Astrocyte of the cerebellum (primary cell): ENCODE data around the gene KY.

ENCODE experiments used
- DNase-seq: peaks from one replicate; pipeline ENCODE4 v3.0.0-alpha.2; 2011; ENCODE audit warnings: low read depth
- H3K4me3 ChIP-seq: 2 replicates; pipeline ENCODE4 v1.5.1; 2011; ENCODE audit warnings: mild to moderate bottlenecking, low read depth, low read length, moderate library complexity
- in situ Hi-C: cut with HindIII; loops from 2 replicates; pipeline ENCODE4 v1.10.0; 2017; ENCODE audit warnings: low sequenced_read_pairs
- TF ChIP-seq, protein P1 (sequence below): IDR thresholded peaks from 2 replicates; pipeline ENCODE4 v1.5.1; 2012; ENCODE audit warnings: low read length, low read depth, moderate library complexity, mild to moderate bottlenecking; ENCODE audit errors: missing control alignments

KY gene

DNA sequence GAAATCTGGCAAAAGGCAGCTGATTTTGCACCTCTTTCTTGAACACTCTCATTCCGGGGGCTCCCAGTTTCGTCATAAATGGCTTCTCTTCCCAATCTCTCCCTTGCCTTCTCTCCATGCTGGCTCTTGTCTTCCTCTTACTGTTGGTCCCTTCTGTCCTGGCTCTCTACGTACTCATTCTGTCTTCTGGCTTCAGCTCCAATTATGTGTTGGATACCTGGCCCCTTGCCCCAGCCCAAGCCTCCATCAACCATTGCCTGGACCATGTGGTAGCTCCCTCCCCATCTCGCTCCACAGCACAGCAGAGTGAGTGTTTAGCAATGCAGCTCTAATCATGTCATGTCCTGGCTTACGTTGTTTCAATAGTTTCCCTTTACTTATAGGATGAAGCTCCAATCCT, 21.7 kb upstream of the KY start:
- no peak overlapping the region for H3K4me3 ChIP-seq
- TF ChIP-seq, protein P1, sequence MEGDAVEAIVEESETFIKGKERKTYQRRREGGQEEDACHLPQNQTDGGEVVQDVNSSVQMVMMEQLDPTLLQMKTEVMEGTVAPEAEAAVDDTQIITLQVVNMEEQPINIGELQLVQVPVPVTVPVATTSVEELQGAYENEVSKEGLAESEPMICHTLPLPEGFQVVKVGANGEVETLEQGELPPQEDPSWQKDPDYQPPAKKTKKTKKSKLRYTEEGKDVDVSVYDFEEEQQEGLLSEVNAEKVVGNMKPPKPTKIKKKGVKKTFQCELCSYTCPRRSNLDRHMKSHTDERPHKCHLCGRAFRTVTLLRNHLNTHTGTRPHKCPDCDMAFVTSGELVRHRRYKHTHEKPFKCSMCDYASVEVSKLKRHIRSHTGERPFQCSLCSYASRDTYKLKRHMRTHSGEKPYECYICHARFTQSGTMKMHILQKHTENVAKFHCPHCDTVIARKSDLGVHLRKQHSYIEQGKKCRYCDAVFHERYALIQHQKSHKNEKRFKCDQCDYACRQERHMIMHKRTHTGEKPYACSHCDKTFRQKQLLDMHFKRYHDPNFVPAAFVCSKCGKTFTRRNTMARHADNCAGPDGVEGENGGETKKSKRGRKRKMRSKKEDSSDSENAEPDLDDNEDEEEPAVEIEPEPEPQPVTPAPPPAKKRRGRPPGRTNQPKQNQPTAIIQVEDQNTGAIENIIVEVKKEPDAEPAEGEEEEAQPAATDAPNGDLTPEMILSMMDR, result no peak
- no peak for DNase-seq
- in situ Hi-C loops, result no loop called here

DNA sequence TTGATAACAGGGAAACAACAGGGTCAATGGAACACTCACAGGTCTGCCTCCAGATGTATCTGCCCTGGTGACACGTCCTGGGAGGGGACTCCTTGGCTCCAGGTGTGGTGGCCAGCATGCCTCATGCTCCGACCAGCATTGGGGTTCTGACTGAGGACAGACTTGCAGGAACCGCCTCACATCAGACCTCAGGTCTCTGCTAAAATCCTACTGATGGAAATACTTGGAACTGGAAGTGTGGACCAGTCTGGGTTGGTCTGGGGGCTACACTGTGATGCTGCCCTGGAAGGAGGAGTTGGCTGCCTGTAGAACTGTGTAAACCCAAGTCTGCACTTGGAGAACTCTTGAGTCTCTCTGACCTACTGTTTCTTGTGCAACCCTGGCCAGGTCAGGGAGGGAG, 17.1 kb upstream of the KY start:
- TF ChIP-seq, protein P1, result no peak
- in situ Hi-C loops, result no loop called here
- DNase-seq, result no peak
- H3K4me3 ChIP-seq, result no peak overlapping the region

DNA sequence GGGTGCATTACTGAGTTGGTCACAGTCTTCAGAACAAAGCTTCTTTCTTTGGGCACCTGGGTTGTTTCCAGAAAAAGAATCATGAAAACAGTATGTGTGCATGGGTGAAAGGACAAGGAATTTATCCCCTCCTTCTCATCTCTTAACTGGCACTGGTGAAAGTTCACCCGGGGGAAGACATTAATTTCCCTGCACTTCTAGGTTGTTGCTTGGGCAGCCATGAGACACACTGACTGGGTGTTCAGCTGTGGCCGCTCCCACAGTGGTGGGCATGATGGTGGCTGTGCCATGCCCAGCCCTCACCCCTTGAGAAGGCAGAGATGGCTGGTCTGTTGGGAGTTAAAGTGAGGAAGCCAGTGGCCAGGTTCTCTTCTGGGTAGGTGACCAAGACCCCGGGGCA, 16.6 kb upstream of the KY start:
- H3K4me3 ChIP-seq, result no peak overlapping the region
- DNase-seq, result no peak
- TF ChIP-seq, protein P1, result no peak
- in situ Hi-C loops, result no loop called here

DNA sequence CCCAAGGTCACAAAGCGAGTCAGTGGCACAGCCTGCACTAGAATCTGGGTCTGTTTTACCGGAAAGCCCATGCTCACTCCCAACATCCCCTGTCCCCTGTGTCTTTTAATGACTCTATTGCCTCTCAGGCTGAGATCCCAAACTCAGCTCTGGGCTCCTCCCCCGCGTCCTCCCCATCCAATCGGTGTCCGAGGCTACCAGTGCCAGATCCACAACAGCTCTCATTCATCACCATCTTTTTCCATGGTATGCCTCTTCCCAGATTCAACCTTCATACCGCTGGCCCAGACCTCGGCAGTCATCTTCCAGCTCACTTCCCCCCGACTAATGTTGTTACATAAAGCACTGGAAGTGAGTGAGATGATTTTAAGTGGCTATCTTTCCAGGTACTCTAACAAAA, 16.1 kb upstream of the KY start:
- no peak for DNase-seq
- TF ChIP-seq, protein P1, result no peak
- no peak overlapping the region for H3K4me3 ChIP-seq
- in situ Hi-C loops, result no loop called here

DNA sequence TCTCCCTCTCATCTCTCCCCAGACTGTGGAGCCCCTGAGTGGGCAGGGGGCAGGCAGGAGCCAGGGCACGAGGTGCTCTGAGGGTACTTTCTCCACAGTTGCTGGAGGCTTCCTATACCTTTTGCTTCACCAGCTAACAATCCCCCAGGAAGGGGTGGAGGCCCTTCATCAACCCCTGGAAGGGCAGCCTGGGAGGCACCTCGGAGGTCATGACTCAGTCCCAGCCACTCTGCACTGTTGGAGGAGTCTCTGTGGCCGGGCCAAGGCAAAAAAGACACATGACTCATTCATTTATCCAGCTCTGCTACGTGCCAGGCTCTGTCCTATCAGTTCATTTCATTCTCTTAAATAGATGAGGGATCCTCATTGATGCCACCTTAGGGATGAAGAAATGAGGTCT, 15.6 kb upstream of the KY start:
- TF ChIP-seq, protein P1, result no peak
- no peak for DNase-seq
- no peak overlapping the region for H3K4me3 ChIP-seq
- in situ Hi-C loops, result no loop called here

DNA sequence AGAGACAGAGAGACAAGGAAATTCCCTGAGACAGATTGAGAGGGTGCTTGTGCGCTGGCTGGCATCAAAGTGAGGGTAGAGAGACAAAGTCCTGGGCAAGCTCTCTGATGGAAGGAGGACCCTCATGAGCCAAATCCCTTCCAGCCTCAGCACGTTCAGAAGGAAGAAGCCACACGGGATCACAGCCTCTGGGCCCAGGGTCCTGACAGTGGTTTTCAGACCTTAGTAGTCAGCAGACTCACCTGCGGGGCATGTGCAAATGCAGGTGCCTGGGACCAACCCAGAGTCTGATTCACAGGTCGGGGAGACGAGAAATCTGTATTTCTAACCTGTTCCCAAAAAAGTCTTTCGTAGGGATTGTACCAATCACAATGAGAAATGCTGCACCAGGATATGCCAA, 15.2 kb upstream of the KY start:
- no peak overlapping the region for H3K4me3 ChIP-seq
- no peak for DNase-seq
- TF ChIP-seq, protein P1, result no peak
- in situ Hi-C loops, result no loop called here

DNA sequence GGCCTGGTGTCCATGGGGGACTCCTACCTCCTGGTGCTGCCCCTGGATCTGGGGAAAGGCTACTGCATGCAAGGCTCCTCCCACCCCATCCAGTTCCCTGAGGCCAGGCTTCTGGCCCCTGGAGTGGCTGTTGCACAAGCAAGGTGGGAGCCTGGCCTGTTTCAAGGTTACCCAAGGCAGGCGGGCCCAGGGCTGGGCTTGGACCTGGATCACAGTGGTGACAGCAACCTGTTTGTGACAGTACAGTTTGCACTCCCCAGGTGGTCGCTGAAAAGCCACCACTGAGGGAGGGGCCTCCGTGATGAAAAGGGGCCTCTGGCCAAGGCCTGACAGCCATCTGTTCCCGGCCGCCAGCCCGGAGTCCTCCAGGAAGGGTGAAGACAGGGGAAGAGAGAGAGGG, 14.4 kb upstream of the KY start:
- DNase-seq, result no peak
- in situ Hi-C loops, result no loop called here
- TF ChIP-seq, protein P1, result no peak
- H3K4me3 ChIP-seq, result no peak overlapping the region
